ENCODE results near the gene ITPR3.
"Not testable (repeated sequence)": the region's sequence is repeated elsewhere in the genome, so short reads cannot be mapped to it uniquely, and the experiment has no call there.

The ITPR3 gene

DNA sequence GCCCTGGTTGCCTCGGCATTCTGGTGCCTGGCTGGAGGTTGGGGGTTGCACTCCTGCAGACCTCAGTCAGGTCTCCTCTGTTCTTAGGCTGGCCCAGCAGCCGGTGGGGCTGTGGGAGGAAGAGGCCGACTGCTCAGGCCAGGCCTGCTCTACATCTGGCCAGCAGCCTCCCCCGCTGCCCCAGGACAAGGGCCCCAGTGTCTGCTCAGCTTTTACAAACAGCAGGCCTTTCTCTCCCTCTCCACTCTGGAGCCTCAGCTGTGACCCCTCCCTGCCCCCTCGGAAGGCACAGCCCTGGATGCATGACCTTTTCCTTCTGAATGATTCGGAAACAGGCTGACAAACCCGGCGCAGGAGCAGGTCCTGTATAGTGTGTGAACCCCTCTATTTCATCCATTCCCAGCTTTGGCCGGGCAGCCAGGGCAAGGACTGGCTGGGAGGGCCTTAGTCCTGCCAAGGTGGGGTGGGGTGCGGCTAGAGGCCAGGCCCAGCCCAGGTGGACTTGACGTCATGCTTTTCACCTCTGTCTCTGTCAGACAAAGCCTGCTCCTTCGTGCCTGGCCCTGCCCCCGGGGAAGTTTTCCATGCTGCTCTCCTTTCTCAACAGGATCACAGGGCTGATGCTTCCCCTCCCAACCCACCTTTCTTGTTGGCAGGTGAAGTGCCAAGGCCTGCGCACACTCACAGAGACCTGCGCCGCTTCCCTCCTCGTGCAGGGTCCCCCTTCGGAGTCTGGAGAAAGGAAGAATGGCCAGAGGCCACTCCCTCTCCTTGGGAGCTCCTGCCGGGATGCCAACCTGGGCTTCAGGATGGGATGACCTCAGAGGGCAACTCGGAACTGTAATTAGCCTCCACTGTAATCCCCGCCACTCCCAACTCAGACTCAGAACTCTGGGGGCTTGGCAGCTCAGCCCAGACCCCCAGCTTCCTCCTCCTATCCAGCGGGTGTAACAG lies 10.1 kb upstream of the ITPR3 start:
- in situ Hi-C loops (cut with HindIII; ENCODE audit: low sequenced_read_pairs), result no loop called here

DNA sequence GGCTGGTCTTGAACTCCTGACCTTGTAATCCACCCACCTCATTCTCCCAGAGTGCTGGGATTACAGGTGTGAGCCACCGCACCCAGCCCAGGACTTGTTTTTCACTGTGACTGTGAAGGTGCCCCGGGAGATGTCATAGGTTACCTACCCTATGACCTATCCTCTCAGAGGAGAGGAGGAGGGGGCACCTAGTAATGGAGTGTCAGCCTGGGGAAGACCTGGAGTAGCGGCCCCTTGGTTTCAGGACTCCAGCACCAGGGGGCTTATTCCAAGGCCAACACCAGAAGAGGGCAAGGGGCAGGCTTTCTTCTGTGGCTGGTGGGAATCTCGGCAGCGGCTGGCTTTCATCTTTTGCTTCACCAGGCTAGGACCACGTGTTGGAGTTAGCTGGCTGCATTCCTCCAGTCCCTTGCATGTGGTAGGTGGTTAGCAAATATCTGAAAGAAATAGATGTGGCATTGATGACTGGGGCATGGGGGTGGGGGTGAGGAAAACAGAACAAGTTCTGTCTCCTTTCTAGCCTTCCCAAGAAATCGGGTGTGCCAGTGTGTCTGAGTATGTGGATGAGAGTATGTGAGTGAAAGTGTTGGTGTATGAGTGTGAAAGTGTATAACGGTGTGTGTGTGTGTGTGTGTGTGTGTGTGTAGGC lies 7.9 kb upstream of the ITPR3 start:
- in situ Hi-C loops (cut with HindIII; ENCODE audit: low sequenced_read_pairs), result no loop called here

DNA sequence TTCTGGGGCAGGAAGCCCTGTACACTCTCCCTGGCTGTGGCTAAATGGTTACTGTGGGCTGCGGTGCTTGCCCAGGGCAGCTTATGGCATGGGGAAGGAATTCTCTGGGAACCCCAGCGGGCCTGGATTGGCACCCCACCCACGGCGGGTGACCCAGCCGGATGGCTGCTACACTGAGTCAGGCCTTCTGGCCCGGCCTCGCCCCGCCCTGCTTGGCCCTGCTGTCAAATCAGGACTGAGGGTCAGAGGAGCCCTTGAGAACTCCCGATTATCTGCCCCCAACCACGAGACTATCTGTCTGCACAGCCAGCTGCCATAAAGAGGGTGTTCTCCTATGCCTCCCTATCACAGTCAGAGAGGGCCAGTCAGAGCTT lies 7.3 kb upstream of the ITPR3 start:
- in situ Hi-C loops (cut with HindIII; ENCODE audit: low sequenced_read_pairs), result no loop called here

DNA sequence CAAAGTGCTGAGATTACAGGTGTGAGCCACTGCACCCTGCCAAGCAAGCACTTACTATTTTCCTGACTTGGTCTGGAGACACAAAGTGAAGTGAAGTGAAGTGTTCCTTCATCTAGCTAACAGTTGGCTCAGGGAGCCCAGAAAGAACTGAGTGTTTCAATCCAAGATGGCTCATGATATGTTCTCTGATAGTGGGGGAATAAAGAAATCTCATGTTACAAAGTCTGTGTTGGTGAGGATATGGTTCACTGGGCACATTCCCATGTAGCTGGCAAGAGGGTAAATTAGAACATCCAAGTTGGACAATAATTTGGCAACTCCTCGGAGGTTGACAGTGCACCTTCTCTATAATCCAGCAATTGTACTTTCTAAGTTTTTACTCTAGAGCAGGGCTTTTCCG lies 5.0 kb upstream of the ITPR3 start:
- in situ Hi-C loops (cut with HindIII; ENCODE audit: low sequenced_read_pairs), result no loop called here

DNA sequence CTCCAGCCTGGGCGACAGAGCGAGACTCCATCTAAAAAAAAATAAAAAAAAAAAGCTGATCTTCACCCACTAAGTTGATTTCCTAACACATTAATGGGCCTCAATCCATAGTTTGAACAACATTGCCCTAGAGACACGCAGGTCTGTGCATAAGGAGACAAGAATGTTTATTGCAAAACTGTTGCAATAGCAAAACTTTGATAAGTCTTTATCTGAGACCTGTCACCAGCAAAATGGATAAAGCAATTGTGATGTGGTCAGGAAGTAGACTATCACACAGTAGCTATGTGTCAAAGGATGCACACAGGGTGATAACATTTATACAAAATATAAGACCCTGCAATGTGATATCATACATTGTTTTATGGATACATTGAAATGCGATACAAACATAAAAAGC lies 4.2 kb upstream of the ITPR3 start:
- in situ Hi-C loops (cut with HindIII; ENCODE audit: low sequenced_read_pairs), result no loop called here

DNA sequence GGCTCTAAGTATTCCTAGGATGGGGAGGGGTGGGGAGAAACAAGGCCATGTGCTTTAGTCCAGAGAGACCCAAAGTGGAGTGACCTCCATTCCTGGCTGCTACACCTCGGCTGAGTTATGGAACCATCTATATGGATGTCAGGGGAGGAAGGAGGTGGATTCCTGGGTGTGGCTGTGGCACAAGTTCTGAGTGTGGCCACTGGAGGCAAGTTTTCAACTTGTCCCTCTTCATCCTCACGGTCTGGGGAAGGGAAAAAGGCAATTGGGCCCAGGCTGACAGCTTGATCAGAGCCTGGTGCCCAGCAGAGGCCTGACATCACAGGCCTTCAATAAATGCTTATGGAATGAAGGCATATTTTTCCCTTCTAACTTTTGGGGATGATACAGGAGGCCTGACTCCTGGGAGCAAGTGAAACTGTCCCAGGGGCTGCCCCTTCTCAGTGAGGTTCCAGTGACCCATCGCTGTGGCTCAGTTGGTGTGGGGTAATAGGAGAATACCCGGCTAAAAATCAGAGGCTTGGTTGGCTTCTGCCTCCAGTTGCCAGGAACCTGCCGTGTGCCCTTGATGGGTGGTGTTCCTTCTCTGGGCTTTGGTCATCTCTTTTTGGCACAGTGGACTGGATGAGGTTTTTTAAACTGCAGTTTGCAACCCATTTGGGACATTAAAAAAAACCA lies 1.8 kb upstream of the ITPR3 start:
- in situ Hi-C loops (cut with HindIII; ENCODE audit: low sequenced_read_pairs), result no loop called here

DNA sequence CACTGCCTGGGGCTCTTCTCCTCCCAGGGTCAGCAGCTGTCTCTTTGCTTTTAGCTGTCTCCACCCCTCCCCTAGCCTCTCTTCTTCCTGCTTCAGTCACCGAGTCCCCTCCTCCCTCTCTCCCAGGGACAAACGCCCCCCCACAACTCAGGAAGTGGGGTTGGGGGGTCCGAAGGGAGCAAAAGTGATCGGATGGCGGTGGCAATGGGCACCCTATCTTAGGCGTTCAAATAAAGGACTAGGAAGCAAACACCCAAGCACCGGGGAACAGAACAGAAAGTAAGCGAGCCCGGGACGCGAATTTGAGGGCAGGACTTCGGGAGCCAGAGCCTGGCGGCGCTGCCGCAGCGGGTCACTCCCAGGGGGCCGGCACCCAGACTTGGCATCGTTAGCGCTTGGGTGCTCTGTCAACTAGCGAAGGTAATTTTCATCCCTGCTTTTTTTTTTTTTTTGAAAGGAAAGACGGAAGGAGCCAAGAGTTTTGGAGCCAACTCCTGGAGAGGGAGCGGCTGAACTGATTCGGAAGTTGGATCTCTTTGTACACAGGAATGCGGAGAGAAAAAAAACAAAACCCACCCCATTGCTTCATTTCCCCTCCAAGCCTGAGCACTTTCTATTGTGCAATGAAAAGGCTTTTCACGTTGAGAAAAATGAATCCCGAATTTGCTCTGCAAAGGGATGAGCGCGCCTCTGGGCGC lies 815 bp upstream of the ITPR3 start:
- in situ Hi-C loops (cut with HindIII; ENCODE audit: low sequenced_read_pairs), result no loop called here

DNA sequence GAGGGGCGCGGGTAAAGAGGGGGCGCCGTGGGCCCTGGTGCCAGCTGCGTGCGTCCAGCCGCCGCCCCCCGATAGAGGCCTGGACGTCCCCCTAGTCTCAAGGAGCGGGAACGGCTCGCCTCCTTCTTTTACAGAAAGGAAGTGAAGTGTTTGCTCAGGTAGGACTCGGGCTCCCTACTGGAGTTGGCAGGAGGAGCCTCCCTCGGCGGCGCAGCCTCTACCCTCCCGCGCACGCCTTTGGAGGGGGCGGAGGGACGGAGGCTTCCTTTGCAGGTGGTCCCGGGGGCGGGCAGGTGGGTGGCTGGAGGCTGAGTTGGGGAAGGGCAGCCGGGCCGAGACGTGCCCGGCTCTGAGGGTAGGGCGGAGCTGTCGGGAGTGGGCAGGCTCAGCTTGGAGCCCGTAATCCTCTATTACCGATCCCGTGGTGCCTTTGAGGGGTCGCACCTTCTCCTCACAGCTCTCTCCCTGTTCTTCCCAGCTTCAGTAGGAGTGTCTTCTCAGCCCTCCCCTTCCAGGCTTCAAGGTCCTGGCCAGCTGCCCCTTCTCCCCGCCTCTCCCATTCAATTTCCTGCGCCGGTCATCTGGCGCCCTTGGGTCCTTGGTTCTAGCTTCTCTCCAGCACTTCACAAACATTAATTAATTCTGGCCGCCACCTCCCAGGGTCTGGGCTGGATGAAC lies 728 bp downstream of the ITPR3 start:
- in situ Hi-C loops (cut with HindIII; ENCODE audit: low sequenced_read_pairs), result no loop called here

DNA sequence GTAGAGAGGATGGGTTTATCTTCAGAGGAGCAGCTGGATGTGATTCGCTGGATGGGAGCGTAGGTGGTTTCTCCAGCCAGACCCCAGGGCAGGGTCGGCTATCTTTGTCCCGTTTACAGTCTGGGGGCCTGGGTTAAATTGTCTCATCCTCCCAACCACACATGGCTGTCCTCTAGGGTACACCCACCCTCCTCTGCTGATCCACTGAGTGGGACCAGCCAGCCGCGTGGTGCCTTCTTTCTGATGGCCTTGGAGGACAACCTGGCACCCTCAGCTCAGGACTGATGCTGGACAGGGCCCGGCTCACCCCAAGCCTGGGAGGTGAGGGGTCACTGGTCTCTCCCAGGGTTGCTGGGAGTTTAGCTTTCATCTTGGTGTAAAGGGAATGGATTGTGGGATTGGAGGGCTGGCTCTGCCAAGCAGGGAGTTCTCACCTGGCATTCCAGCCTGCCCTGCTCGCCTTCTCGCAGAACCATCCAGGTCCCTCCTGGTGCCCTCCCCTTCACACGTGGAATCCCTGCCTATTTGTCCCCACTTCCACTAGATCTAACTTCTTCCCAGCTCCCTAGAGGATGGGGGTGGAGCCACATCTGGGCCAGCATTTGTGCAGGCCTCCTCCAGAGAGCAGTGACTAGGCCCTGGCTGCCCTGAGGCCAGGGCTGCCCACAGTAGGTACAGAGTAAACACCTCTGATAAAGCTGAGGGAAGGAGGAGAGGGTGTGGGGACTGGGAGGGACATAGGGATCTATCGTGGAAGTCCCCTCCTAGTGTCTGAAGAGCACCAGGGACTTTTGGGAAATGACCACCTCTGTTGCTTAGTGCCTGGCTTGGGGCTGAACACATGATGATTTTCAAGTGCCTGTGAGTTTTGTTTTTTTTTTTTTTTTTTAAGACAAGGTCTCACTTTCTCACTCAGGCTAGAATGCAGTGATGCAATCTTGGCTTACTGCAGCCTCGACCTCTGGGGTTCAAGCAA lies 1.6 kb downstream of the ITPR3 start:
- in situ Hi-C loops (cut with HindIII; ENCODE audit: low sequenced_read_pairs), result no loop called here

DNA sequence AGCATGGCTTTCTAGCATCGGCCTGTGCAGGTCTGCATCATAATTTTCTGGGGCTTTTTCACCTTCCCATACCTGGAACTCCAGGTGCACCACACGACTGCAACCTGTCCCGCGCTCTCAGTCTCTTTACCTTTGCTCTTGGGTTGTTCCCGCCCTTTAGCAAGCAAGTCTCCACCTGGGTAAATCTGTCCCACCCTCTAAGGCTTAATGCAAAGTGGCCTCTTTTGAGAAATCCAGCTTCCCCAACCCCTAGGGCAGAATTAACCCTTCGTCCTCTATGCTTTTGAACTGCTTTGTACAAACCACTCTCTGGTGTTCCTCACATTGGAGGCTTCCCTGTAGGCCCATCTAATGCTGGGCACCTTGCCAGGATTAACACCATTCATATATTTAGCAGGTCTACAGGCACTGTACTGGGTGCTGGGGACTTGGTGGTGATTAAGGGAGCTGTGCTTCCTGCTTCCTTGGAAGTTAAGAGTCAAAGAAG lies 2.8 kb downstream of the ITPR3 start:
- in situ Hi-C loops (cut with HindIII; ENCODE audit: low sequenced_read_pairs), result no loop called here

DNA sequence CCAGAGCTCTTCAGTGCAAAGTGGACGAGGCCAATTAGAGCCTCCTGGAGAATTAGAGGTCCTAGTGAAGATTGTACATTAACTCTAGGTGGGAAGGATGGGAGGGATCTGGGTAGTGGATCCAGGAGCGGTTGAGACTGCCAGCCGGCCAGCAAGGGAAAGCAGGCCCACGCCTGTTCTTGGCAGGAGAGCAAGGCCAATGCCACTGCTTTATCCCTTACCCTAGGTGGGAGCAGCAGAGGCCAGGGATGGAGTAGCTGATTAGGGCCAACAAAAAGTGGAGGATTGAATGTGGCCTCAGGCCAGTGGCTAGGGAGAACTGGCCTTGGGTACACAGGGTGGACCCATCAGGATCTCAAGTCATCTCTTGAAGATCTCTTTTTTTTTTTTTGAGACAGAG lies 3.7 kb downstream of the ITPR3 start:
- in situ Hi-C loops (cut with HindIII; ENCODE audit: low sequenced_read_pairs), result no loop called here

DNA sequence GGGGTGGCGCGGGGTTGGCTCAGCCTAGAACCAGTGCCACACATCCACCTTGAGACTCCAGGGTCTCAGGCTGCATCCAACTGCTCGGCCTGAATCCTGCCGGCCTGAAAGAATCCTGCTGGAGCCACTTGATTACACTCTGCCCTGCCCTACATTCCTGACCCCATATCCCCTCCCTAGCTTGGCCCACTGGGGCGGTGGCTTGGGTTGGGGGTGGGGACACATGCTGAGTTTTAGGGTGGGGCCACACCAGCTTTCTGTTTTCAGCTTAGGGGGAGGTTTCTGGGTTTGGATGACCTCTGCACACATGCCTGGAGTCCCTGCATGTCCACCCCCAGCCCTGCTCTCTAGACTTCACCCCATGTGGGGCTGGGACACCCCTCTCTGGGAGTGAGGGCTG lies 6.8 kb downstream of the ITPR3 start:
- in situ Hi-C loops (cut with HindIII; ENCODE audit: low sequenced_read_pairs), result no loop called here

DNA sequence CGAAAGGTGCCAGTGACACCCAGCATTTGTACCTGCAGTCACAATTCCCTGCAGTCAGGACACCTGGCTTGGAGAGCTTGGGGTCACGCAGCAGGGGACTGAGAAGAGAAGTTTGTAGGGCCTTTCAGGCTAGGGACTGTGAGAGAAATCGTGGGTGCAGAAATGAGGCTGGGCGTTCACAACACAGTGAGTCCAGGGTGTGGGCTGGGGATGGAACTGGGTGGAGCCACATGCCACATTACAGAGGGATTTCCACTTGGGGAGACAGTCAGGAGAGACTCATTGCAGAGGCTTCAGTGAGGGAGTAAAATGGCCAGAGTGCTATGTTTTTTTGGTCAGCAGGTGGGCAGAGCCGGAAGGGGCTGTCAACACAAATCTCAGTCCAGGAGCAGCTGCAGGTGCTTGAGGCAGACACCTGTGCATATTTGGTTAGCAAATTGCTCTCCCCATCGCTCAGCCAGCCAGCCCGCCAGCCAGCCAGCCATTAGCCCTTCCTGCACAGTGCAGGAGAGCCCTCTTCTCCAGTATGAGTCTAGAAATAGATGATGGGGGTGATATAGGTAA lies 7.4 kb downstream of the ITPR3 start:
- in situ Hi-C loops (cut with HindIII; ENCODE audit: low sequenced_read_pairs), result no loop called here

DNA sequence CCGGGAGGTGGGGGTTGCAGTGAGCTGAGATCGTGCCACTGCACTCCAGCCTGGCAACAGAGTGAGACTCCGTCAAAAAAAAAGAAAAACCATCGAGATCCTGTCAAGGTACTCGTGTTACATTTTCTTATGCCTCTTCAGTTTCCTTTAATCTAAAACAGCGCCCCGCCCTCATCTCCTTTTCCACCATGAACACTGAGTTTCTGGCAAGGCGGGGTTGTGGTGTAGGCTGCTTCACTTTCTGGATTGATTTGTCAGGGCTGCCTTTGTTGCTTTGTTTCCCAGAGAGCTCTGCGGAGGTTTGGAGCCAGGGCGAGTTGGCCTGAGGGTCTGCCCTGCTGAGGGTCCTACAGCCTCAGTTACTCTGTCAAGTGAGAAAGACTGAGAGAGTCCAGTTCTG lies 8.9 kb downstream of the ITPR3 start:
- in situ Hi-C loops (cut with HindIII; ENCODE audit: low sequenced_read_pairs), result no loop called here

DNA sequence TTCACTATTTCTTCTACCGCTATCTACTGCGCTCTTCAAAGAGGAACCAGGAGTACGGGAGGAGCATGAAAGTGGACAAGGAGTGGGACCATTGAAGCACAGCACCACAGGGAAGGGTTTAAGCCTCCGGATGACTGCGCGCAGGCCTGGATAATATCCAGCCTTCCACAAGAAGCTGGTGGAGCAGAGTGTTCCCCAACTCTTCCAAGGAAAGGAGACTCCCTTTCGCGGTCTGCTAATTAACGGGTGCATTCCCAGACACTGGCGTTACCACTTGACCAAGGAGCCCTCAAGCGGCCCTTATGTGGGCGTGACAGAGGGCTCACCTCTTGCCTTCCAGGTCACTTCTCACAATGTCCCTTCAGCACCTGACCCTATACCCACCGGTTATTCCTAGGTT lies 10.4 kb downstream of the ITPR3 start:
- in situ Hi-C loops (cut with HindIII; ENCODE audit: low sequenced_read_pairs), result not testable (repeated sequence)

DNA sequence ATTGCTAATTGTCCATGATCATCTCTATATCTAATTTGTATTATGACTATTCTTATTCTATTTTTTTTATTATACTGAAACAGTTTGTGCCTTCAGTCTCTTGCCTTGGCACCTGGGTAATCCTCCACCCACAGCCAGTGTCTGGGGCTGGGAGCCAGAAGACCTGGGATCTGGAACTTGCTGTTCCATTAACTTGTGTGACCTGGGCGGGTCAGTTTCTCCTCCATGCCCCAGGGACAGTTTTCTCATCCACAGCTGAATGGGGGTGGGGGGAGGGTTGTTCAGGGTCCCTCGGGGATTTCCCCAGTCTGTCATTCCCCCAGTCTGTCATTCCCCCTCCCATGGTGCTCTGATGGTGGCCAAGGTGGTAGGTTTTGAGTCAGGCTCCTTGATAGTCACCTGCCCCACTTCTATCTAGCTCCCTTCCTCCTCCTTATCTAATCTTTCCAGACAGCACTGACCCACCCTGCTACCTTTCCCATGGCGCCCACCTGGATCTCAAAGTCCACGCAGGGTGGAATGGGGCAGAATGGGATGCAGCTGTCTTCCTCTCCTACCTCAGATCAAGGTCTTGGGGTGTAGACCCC lies 10.9 kb downstream of the ITPR3 start:
- in situ Hi-C loops (cut with HindIII; ENCODE audit: low sequenced_read_pairs), result no loop called here

DNA sequence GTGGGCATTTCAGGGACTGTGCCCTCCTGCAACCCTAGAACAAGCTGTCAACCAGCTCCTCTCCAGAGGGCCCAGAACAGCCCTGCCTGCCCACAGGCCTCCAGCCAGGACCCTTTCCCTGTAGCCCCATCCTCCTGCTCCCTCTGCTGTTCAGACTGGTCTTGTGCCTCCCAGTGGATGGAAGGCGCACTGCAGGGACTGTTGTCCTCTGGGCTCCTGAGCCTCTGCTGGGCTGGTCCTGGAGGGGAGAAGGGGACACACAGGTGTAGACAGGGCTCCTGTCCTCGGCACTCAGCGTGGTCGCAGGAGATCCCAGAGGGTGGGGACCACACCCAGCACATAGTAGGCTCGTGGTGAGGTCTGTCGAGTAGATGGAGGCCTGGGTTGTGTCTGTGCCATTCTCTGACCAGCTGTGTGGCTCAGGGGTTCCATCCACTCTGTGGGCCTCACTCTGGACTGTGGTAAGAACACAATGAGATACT lies 11.5 kb downstream of the ITPR3 start:
- in situ Hi-C loops (cut with HindIII; ENCODE audit: low sequenced_read_pairs), result no loop called here

DNA sequence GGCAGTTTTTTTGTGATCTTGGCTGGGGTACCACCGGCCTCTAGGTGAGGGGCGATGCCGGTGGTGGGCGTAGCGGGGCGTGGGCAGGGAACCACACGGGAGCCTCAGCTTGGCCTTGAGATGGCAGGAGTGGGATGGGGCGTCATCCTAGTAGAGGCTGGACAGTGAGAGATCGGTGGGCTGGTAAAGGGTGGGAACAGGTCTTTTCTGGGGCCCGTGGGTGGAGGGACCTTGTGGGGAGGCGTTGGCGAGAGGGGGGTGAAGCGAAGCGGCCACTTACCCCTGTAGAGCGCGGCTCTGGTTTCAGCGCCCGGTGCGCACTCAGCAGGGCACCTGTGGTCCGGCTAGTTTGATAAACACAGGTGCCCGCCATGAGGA lies 12.0 kb downstream of the ITPR3 start:
- in situ Hi-C loops (cut with HindIII; ENCODE audit: low sequenced_read_pairs), result no loop called here
